ENCODE measurements around the gene TSR2. TPM values are rescaled to one million over a fixed set of nuclear protein-coding genes. Genes with fewer than 3 reads are reported as not detected.

Gene TSR2
- total RNA-seq, 3 donors from 2014 or later, result 61.5 to 67.9 (median 64.7) TPM

DNA sequence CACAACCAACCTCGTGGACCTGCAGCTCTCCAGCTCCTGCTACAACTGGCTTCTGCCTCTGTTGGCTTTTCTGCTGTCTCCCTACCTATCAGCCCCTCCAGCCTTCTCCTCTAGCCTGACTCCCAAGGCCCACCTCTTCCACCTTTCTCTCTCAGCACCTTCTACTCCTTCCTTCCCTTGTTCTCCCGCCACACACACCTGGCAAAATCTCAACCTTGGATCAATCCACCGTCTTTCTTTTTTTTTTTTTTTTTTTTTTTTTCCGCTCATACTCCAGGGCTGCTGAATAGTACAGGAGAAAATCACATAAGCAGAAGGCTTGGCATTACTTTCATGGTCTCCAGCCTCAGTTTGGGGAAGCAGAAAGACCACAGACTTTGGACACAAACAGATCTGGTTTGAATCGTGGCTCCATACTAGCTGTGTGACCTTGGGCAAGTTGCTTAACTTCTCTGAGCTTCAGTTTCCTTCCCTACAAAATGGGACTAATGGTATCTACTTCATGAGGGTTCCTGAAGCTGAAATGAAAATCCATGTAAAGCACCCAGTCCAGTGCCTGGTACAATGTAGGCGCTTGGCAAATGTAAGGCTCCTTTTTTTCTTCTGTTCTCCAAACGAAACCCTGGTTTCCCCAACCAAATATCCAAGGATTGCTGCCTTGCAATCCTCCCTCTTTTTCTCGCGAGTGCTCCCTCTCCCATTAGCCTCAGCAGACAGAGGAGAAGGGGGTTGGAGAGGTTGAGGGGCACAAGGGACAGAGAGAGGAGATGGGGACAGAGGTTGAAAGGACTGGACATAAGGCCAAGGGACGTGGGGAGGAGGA is 54.2 kb downstream of the TSR2 start:
- no peak for ATAC-seq
- H3K4me3 Mint-ChIP-seq, result peak overlapping the region; percentile 54
- peaks cover 28% of the 10 kb centered on the region for H3K27me3 Mint-ChIP-seq (ENCODE audit: low read depth)
- peaks cover 5% of the 10 kb centered on the region for H3K4me1 Mint-ChIP-seq (ENCODE audit: low read depth)
- DNase-seq, result no peak
- H3K9me3 Mint-ChIP-seq, result peaks cover 3% of the 10 kb centered on the region
- no peaks in the 10 kb centered on the region for H3K36me3 Mint-ChIP-seq (ENCODE audit: insufficient read depth)

Other genes with a start within 250 kb of the TSR2 start
- under 1 TPM; 0.24 to 0.71 (median 0.35) TPM for gene WNK3, start 82.4 kb upstream of the TSR2 start, total RNA-seq
- gene FGD1, start 55.8 kb downstream of the TSR2 start, total RNA-seq, result under 1 TPM; 0.11 to 0.15 (median 0.13) TPM
- gene GNL3L, start 89.8 kb downstream of the TSR2 start, total RNA-seq, result 100 to 1,000 TPM; 105 to 111 (median 109) TPM

All from activated T-cell treated with anti-CD3 and anti-CD28 coated beads, Interleukin-2, amount 50 U/mL, for 4 hours (primary cell).